Epidermal melanocyte (primary cell): ENCODE data around the gene TCF12.

Experiments used
- DNase-seq: peaks from one replicate; pipeline ENCODE4 v3.0.0; 2011; ENCODE audit warnings: low spot score; ENCODE audit not compliant: insufficient read length

TCF12 gene

DNA sequence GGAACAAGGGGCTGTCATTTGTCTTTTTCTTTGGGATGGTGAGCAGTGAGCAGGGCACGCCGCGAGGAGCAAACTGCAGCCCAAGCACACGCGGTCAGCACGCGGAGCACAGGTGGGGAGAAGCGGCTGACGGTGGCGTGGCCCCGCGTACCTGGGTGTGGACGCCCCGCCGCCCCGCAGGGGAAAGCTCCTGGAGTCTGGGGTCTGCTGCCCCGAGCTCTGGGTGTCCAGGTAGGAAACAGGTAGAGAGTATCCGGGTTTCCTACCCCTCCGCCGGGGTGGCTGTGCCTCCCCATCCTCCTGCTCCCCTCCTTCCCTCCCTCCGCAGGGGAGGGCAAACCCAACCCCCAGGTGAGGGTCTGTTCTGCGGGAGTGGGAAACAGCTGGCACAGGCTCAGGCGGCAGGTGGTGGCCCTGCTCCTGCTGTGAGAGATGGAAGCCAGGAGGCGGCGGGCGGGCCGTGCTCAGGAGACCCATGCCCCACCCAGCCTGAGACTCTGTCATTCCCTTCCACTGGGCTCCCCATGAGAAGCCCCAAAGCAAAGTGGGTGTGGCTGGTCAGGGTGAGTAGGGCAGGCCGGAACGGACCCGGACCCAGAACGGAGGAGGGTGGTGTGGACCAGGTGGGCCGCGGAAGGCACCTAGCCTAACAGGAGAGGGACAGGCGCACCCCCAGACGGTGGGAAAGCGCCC is 400.9 kb downstream of the TCF12 start:
- no peak for DNase-seq

GRCh38 chr15:57319919-57320560 is 401.6 kb downstream of the TCF12 start:
- DNase-seq: no peak

DNA sequence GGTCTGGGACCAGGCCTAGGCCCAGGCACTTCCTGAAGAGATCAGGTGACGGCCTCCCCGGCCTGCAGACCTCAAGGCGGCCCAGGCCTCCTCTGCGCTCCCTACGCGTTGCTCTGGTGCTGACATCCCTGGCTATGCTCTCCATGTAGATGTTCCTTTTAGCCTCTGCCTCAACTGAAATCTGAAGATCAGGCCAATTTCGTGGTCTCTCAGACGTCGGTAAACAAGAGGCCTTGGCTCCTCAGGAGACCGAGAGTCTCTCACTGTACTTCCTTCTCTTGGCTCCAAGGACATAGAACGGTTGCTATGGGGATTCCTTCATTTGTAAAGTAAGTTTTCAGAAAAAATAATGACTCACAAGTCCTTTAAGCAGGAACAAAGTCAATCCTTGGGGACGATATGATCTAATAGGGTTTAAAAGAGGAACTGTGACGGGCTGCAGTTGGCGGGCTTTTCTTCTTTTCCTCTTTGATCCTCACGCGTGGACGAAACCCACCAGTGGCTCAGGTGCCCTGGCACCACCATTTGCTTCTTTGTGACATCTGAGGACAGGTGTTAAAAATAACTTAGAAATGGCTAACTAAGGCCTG is 402.3 kb downstream of the TCF12 start:
- no peak for DNase-seq

DNA sequence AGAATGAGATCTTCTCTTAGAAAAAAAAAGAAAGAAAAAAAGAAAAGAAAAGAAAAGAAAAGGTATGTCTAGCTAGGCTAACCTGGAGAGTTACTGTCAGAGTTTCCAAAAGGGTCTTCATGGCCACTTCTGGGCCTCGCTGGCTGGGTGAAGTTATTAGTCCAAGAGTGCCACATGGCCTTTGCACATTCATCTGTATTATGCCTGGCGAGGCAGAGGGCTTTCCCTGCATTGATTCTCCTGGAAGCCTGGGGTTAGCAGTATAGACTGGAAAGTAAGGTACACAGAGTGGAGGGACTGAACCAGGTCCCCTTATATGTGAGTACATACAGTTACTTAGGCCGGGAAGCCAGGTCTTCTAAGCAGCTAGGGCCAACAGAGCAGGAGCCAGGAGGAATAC is 403.0 kb downstream of the TCF12 start:
- DNase-seq: no peak

DNA sequence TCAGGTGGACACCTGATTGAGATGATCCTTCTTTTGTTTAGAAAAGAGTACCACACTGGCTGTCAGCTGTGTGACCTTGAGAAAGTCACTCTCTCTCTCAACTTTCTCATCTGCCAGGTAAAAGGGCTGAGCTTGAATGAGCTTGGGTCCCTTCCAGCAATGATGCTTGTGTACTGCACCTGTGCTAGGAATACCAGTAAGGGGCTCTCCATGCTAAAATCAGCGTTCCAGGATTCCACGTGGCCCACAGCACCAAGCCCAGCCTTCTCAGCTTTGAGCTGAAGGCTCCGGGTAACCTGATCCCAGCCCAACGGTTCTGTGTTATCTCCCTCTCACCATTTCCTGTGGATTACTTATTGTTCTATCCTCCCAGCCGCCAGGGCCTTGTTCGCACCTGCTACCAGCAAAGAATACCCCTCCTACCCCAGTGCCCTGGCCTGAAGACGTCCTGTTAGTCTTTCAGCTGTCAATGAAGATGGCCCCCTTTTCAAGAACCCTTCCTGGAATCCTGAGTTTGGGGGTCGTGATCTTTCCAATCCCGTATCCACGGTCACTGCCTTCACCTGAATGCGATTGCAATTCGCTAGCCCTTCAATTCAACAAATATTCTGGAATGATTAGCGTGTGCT is 403.6 kb downstream of the TCF12 start:
- no peak for DNase-seq

- DNase-seq: no peak
Measured at GRCh38 chr15:57322602-57323250, 404.3 kb downstream of the TCF12 start.

DNA sequence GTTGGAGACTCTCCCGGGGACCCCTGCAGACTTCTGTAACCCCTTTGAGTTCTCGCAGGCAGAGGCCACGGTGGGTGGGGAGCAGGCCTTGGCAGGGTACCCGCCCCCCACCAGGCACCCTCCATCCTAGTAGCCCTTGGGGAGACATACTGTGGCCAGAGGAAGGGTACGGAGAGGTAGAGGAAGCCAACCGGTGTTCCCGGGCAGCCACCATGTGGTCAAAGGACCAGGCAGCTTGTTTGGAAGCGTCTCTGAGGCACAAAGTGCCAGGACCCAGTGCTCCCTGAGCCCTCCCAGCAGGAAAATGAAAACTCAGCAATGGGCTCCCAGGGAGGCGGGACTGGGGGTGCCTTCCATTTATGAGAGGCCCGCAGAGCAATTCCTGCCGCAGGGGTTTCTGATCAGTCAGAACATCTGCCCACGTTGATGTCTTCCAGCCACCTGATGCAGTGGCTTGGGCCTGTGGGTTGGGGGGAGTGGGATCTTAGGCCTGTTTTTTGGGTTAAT is 404.9 kb downstream of the TCF12 start:
- DNase-seq: no peak

DNA sequence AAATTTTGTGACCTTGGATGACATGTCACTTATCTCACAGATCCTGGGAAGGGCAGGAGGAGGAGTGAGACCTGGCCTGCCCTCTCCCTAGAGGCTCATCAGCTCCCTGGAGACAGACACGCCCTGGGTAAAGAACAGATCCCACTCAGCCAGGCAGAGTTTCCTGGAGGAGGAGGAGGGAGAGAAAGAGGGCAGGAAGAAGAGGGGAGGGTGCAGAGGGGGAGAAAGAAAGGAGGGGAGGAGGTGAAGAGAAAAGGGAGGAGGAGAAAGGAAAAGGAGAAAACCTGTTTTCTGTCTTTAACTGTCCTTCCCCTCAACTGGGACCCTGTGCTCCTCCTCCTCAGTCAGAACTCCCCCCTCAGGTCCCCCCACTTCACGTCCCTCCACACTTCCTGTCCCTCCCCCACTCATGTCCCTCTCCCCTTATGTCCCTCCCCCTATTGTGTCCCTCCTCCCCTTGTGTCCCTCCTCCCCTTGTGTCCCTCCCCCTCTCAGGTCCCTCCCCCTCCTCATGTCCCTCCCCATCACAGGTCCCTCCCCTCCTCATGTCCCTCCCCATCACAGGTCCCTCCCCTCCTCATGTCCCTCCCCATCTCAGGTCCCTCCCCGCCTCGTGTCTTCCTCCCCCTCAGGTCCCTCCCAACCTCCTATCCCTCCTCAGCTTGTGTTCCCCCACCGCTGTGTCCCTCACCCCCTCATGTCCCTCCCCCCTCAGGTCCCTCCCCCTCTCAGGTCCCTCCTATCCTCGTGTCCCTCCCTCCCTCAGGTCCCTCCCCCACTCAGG is 405.6 kb downstream of the TCF12 start:
- no peak for DNase-seq

DNA sequence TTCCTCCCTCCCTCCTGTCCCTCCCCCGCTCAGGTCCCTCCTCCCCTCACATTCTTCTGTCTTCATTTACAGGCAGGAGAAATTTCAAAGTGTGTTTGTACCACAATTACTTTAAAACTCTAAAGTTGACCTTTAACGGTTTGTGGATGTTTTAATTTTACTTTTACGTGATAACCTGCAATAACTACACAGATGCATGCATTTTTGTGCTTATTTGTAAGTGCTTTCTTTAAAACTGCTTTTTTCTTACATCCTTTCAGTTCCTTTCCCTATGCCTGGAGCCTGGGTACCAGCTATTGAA is 406.1 kb downstream of the TCF12 start:
- DNase-seq: no peak

DNA sequence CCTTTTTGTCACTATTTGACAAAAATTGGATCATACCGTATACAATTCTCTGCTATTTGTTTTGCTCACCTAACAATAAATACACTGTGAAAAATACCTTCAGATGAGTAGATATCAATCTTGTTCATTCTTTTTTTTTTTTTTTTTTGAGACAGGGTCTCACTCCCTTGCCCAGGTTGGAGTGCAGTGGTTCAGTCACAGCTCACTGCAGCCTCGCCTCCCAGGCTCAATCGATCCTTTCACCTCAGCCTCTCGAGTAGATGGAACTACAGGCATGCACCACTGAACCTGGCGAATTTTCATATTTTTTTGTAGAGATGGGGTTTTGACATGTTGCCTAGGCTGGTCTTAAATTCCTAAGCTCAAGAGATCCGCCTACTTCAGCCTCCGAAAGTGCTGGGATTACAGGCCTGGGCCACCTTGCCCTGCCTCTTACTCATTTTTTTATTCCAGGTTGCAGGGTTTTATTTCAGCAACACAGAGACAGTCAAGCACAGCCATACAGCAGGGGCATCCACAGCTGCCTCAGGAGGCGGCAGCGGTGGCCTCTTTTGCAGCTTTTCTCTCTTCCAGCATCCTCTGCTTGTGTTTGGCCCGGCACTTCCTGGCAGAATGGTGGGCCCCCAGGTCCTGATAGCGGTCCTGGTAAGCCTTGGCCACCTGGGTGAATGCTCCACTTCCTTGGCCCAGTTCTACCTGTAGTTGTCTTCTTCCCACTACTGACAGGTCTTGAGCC is 406.7 kb downstream of the TCF12 start:
- DNase-seq: no peak

GRCh38 chr15:57326196-57326595 is 407.8 kb downstream of the TCF12 start:
- no peak for DNase-seq

GRCh38 chr15:57327985-57328471 is 409.6 kb downstream of the TCF12 start:
- no peak for DNase-seq

DNA sequence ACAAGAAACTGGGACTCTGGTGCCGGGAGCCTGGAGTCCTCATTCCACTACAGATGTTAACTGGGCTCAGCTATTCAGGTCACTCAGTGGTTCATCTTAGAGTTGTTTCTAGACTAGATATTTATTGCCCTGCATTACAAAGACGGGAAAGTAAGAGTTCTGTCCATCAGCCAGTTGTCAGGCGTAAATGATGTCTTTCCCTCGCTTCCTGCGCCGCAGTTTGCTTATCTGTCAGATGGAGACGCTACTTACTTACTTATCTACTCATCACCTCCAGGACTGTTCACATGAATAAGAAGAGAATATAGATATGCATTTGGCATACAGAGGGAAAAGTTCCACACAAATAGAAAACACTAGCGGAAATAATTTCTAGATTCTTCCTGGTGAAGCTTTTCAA is 410.0 kb downstream of the TCF12 start:
- no peak for DNase-seq

DNA sequence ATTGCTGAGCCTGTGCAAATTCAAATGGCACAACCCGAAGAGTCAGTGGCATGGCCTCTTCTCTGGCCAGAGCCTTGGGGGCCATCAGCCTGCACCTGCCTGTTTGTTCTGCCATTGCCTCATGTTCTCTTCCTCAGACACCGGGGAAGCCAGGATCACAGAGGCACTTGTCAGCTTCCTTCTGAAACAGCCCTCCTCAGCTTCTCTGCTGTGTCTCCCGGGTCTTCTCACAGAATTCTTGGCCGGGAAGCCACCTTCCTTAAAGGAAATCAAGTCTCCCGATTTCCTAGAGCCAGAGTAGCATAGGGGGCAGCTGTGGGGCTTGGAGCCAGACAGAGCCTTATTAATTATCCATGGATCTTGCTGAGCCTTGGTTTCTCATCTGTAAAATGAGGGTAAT is 410.5 kb downstream of the TCF12 start:
- no peak for DNase-seq

- DNase-seq: no peak
Measured at GRCh38 chr15:57329582-57330367, 411.3 kb downstream of the TCF12 start.

- DNase-seq: no peak
Measured at GRCh38 chr15:57330619-57331340, 412.3 kb downstream of the TCF12 start.

DNA sequence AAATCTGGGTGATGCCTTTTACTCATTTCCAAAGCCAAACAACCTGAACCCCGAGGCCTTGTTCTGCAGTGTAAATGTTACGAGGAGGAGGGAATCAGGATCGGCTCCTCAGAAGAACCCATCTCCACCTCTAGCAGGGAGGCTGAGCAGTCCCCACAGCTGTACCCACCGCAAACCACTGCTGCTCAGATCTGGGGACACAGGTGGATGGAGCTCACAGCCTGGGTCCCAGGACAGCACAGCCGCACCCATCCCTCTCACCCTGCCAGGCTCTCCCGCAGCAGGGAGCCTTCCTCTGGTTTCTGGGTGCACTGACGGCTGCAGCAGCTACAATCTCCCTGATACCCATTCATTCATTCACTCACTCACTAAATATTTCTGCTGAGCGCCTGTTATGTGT is 413.9 kb downstream of the TCF12 start:
- DNase-seq: no peak

- no peak for DNase-seq
Measured at GRCh38 chr15:57333487-57333886, 415.0 kb downstream of the TCF12 start.

- DNase-seq: no peak
Measured at GRCh38 chr15:57334257-57334656, 415.8 kb downstream of the TCF12 start.
